ENCODE results near the gene SMTN. TPM values are rescaled to one million over a fixed set of nuclear protein-coding genes. Genes with fewer than 3 reads are reported as not detected.

Gene SMTN
- total RNA-seq, 2 experiments from 2014 or later = 19.2 to 19.8 TPM

DNA sequence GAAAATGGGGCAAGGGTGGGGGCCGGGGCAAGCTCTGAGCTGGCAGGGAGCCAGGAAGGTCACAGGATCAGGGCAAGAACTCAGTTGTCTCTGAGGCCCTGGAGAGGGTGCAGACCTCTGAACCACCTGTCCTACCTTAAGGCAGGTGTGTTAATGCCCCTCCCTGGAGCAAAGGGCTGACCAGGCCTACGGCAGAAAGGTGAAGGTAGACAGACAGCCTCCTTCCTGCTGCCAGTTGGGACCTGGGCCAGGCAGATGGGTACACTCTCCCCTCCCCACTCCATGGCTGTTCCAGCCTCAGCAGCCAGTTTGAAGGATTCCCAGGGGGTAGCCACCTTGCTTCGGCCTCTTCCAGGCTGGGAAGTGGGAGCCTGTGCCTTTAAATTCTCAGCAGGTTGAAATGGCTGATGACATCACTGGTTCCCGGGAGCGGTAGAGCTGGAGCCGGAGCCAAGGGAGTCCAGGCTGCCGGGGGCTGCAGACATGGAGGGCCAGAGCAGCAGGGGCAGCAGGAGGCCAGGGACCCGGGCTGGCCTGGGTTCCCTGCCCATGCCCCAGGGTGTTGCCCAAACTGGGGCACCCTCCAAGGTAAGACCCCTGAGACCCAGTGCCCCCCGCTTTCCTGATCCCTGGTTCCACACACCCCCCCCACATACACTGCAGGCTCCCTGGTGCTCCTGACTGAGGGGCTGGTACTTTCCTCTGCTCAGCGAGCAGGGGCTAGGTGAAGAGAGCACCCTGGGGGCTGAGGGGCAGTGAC, 41.6 kb downstream of the SMTN start, which contains the start of gene INPP5J:
TSS of gene INPP5J (plus strand) at position 435 of the 760 bp plus-strand sequence. CDS start at position 484, 49 bp downstream.
- Mint-ChIP-seq H3K9me3 (no peaks in the 10 kb centered on the region), H3K4me1 (no peaks in the 10 kb centered on the region), H3K27ac (no peak within 1 kb of the TSS), H3K4me3 (no peak within 1 kb of the TSS), H3K36me3 (no peaks in the 10 kb centered on the region), H3K27me3 (peaks cover 5% of the 10 kb centered on the region)
- DNase-seq = no peak

DNA sequence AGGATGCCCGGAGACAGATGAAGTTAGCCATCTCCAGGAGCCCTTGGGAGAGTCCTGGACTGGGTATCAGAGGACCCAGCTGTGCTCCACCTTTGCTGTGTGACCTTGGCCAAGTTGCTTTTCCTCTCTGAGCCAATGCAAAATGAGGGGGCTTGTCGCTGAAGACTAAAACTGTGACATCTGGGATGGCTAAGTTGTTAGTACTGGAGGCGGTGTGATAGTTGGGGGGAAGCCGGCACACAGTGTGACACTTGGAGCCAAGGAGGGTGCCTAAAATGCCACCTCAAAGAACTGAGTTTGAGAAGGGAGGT, 42.1 kb downstream of the SMTN start:
- Mint-ChIP-seq H3K4me1 (no peaks in the 10 kb centered on the region), H3K27ac (no peak overlapping the region), H3K36me3 (no peaks in the 10 kb centered on the region), H3K27me3 (peaks cover 7% of the 10 kb centered on the region), H3K4me3 (no peak overlapping the region), H3K9me3 (no peaks in the 10 kb centered on the region)
- DNase-seq = no peak

DNA sequence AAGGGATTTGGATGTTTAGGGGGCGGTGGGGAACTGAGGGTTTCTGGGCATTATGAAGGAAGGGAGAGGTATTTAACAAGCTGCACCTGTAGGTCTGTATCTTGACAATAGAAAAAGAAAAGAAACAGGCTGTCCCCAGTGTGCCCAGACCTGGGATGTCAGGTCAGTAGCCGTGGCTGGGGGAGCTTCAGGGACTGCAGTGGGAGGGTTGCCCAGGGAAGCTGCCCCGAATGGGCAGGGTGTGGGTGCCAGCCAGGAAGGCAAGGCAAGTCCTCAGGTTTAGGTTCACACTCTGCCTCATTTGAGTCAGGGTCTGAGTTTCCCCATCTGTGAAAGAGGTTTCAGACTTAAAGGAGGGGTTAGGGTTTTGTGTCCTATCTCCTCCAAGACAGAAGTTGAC, 43.2 kb downstream of the SMTN start:
- no peak overlapping the region for H3K4me3 Mint-ChIP-seq
- H3K27ac Mint-ChIP-seq = no peak overlapping the region
- H3K36me3 Mint-ChIP-seq = no peaks in the 10 kb centered on the region
- no peaks in the 10 kb centered on the region for H3K4me1 Mint-ChIP-seq
- H3K9me3 Mint-ChIP-seq = no peaks in the 10 kb centered on the region
- no peak for DNase-seq
- peaks cover 7% of the 10 kb centered on the region for H3K27me3 Mint-ChIP-seq

DNA sequence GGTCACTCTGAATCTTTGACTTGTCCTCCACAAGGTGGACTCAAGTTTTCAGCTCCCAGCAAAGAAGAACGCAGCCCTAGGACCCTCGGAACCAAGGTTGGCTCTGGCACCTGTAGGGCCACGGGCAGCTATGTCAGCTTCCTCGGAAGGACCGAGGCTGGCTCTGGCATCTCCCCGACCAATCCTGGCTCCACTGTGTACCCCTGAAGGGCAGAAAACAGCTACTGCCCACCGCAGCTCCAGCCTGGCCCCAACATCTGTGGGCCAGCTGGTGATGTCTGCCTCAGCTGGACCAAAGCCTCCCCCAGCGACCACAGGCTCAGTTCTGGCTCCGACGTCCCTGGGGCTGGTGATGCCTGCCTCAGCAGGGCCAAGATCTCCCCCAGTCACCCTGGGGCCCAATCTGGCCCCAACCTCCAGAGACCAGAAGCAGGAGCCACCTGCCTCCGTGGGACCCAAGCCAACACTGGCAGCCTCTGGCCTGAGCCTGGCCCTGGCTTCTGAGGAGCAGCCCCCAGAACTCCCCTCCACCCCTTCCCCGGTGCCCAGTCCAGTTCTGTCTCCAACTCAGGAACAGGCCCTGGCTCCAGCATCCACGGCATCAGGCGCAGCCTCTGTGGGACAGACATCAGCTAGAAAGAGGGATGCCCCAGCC, 43.8 kb downstream of the SMTN start:
- Mint-ChIP-seq H3K27ac (no peak overlapping the region), H3K36me3 (no peaks in the 10 kb centered on the region), H3K4me1 (no peaks in the 10 kb centered on the region), H3K4me3 (no peak overlapping the region), H3K9me3 (no peaks in the 10 kb centered on the region), H3K27me3 (peaks cover 7% of the 10 kb centered on the region)
- no peak for DNase-seq

DNA sequence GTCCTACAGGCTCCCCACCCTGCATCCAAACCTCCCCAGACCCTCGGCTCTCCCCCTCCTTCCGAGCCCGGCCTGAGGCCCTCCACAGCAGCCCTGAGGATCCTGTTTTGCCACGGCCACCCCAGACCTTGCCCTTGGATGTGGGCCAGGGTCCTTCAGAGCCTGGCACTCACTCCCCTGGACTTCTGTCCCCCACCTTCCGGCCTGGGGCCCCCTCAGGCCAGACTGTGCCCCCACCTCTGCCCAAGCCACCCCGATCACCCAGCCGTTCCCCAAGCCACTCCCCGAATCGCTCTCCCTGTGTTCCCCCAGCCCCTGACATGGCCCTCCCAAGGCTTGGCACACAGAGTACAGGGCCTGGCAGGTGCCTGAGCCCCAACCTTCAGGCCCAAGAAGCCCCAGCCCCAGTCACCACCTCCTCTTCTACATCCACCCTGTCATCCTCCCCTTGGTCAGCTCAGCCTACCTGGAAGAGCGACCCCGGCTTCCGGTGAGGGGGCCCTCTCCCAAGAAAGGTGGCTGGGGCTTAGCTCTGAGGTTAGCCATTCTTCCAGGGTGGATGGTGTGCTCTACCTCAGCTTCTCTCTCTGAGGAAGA, 44.5 kb downstream of the SMTN start:
- H3K27me3 Mint-ChIP-seq = peaks cover 7% of the 10 kb centered on the region
- H3K4me1 Mint-ChIP-seq = no peaks in the 10 kb centered on the region
- DNase-seq = no peak

DNA sequence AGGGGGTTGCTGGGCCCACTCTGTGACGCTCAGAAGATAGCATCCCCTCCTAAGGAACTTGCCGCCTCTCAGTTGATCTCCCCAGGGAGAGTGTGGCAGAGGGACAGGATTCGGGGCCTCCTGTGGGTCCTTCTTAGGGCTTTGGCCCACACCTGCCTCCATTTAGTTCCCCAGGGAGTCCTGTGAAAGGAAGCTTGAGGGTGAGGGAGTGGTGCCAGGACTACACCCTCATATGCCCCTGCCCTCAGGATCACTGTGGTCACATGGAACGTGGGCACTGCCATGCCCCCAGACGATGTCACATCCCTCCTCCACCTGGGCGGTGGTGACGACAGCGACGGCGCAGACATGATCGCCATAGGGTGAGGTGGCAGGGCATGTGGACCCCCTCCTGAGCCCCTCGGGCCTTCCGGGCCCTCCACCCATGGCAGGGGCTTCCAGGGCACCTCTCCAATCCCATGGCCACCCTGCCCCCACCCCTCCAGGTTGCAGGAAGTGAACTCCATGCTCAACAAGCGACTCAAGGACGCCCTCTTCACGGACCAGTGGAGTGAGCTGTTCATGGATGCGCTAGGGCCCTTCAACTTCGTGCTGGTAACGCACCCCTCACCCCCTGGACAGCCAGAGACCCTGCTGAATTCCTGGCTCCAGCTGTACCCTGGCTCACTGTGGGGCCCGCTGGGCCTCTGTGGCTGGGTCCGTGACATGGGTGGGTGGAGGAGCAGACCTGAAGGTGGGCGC, 45.2 kb downstream of the SMTN start:
- H3K4me1 Mint-ChIP-seq = no peaks in the 10 kb centered on the region
- DNase-seq = no peak
- H3K9me3 Mint-ChIP-seq = no peaks in the 10 kb centered on the region
- peaks cover 7% of the 10 kb centered on the region for H3K27me3 Mint-ChIP-seq
- no peak overlapping the region for H3K27ac Mint-ChIP-seq
- no peak overlapping the region for H3K4me3 Mint-ChIP-seq
- H3K36me3 Mint-ChIP-seq = no peaks in the 10 kb centered on the region

More for the DNA sequence above, 44.5 kb downstream of the SMTN start:
- Mint-ChIP-seq H3K27ac (no peak overlapping the region), H3K4me3 (no peak overlapping the region), H3K9me3 (no peaks in the 10 kb centered on the region), H3K36me3 (no peaks in the 10 kb centered on the region)

DNA sequence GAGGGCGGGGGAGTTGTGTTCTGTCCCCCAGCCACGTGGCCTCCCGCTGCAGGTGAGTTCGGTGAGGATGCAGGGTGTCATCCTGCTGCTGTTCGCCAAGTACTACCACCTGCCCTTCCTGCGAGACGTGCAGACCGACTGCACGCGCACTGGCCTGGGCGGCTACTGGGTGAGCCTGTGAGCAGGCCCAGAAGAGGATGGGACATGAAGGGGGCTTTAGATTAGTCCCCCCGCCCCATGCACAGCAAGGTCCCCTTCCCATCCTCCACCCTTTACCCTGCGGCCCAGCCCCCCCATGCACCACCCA, 45.7 kb downstream of the SMTN start:
- H3K4me1 Mint-ChIP-seq = no peaks in the 10 kb centered on the region
- peaks cover 7% of the 10 kb centered on the region for H3K27me3 Mint-ChIP-seq
- no peak overlapping the region for H3K4me3 Mint-ChIP-seq
- H3K9me3 Mint-ChIP-seq = no peaks in the 10 kb centered on the region
- H3K27ac Mint-ChIP-seq = no peak overlapping the region
- no peak for DNase-seq
- no peaks in the 10 kb centered on the region for H3K36me3 Mint-ChIP-seq

DNA sequence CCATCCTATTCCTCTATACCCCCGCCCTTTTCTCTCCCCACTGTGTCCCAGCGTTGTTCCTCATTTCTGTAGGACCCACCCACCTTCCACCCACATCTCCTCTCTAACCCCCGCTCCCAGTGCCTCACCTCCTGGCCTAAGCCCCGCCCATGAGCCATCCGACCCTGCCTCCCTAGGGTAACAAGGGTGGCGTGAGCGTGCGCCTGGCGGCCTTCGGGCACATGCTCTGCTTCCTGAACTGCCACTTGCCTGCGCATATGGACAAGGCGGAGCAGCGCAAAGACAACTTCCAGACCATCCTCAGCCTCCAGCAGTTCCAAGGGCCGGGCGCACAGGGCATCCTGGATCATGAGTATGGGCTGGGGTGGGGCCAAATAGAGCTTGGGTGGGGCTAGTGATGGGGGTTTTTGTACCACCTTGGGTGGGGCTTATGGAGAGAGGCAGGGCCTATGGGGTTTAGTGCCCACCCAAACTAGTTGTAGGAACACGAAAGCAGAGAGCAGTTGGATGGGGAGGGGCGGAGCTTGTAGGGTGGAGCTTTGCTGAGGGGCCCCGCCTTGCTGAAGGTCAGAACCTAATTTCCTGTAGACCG, 46.2 kb downstream of the SMTN start:
- Mint-ChIP-seq H3K27me3 (peaks cover 7% of the 10 kb centered on the region), H3K4me3 (no peak overlapping the region), H3K4me1 (no peaks in the 10 kb centered on the region), H3K27ac (no peak overlapping the region), H3K9me3 (no peaks in the 10 kb centered on the region), H3K36me3 (no peaks in the 10 kb centered on the region)
- DNase-seq = no peak

DNA sequence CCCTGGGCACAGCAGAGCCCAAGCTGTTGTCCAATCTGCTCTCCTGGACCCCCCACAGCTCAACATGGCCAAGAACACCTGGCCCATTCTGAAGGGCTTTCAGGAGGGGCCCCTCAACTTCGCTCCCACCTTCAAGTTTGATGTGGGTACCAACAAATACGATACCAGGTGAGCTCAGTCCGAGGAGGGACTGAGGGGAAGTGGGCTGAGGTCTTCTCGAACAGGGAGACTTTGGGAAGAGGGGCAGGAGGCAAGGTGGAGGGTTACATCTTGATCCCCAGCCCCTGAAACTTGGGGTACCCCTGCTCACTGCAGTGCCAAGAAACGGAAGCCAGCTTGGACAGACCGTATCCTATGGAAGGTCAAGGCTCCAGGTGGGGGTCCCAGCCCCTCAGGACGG, 47.0 kb downstream of the SMTN start:
- peaks cover 7% of the 10 kb centered on the region for H3K27me3 Mint-ChIP-seq
- no peak overlapping the region for H3K4me3 Mint-ChIP-seq
- H3K27ac Mint-ChIP-seq = no peak overlapping the region
- H3K36me3 Mint-ChIP-seq = no peaks in the 10 kb centered on the region
- H3K9me3 Mint-ChIP-seq = no peaks in the 10 kb centered on the region
- DNase-seq = no peak
- no peaks in the 10 kb centered on the region for H3K4me1 Mint-ChIP-seq

DNA sequence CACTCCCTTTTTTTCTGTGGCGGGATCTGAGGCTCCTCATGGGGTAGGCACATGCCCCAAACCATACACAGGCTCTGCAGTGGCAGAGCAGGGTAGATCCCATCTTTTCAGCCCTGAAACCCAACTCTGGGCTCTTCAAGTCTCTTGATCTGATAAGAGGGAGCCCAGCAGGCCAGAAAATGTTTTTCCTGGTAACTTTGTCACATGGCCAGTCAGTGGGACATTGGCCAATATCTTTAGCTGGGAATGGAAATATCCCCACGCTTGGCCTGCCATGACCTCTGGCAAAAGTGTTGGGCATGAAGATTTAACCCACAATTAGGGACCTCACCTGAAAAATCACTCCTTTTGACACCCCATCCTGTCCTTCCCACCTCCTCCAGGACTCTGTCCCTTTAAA, 49.8 kb downstream of the SMTN start:
- Mint-ChIP-seq H3K4me3 (no peak overlapping the region), H3K27me3 (peaks cover 7% of the 10 kb centered on the region), H3K9me3 (no peaks in the 10 kb centered on the region), H3K36me3 (no peaks in the 10 kb centered on the region), H3K4me1 (no peaks in the 10 kb centered on the region), H3K27ac (no peak overlapping the region)
- no peak for DNase-seq

DNA sequence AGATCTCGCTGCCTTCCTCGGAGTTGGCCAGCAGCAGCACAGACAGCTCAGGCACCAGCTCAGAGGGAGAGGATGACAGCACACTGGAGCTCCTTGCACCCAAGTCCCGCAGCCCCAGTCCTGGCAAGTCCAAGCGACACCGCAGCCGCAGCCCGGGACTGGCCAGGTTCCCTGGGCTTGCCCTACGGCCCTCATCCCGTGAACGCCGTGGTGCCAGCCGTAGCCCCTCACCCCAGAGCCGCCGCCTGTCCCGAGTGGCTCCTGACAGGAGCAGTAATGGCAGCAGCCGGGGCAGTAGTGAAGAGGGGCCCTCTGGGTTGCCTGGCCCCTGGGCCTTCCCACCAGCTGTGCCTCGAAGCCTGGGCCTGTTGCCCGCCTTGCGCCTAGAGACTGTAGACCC, 52.8 kb downstream of the SMTN start:
- no peak overlapping the region for H3K4me3 Mint-ChIP-seq
- H3K9me3 Mint-ChIP-seq = no peaks in the 10 kb centered on the region
- no peaks in the 10 kb centered on the region for H3K36me3 Mint-ChIP-seq
- H3K4me1 Mint-ChIP-seq = no peaks in the 10 kb centered on the region
- no peaks in the 10 kb centered on the region for H3K27me3 Mint-ChIP-seq
- DNase-seq = no peak
- no peak overlapping the region for H3K27ac Mint-ChIP-seq

DNA sequence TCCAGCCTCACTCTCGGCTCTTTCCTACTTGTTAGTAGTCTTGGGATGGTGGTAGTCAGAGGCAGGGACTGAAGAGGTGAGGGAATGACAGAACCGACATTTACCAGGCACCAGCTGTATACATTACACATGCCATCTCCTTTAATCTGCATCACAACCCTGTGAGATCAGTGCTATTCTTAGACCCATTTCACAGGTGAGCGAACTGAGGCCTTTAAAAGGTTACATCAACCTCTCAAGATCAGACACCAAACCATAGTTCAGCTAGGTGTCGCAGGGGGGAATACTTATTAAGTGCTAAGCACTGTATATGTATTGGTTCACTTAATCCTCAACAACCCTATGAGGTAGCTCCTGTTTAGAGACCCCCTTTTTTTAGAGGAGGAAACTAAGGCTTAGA, 53.6 kb downstream of the SMTN start:
- Mint-ChIP-seq H3K9me3 (no peaks in the 10 kb centered on the region), H3K36me3 (no peaks in the 10 kb centered on the region), H3K4me1 (no peaks in the 10 kb centered on the region), H3K4me3 (no peak overlapping the region), H3K27me3 (no peaks in the 10 kb centered on the region), H3K27ac (no peak overlapping the region)
- no peak for DNase-seq

DNA sequence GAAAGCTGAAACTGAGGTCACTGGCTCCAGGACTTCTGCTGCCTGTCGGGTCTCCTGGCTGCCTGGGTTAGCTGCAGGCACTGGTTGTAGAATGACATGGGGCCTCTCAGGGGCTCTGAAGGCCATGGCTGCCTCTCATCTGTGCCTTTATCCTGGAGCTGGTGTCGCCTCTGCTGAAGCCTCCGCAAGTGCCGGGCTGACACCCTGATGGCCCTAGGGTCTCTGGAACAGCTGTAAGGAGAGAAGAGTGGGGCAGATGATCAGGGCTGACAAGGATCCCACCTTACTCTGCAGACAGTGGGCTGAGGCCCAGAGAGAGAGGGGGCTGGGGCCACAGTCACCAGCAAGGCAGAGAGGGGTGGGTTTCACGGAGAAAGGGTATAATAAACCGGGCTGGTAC, 54.6 kb downstream of the SMTN start:
- Mint-ChIP-seq H3K9me3 (no peaks in the 10 kb centered on the region), H3K27me3 (no peaks in the 10 kb centered on the region), H3K36me3 (no peaks in the 10 kb centered on the region), H3K4me3 (no peak overlapping the region), H3K4me1 (no peaks in the 10 kb centered on the region), H3K27ac (no peak overlapping the region)
- DNase-seq = no peak

DNA sequence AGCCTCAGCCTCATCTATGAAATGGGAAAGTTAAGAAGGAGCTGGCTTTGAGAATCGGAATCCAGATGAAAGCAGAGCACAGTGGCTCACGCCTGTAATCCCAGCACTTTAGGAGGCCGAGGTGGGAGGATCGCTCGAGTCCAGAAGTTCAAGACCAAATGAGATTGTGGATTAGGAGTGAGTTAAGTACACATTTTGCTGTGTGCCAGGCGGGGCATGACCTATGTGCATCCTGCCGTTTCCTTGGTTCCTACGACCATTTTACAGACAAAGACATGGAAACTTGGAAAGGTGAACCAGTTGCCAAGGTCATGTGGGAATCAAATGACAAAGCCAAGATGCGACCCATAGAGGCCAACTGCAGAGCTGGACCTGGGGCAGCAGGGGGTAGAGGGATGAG, 55.0 kb downstream of the SMTN start:
- Mint-ChIP-seq H3K36me3 (no peaks in the 10 kb centered on the region), H3K9me3 (no peaks in the 10 kb centered on the region), H3K27ac (no peak overlapping the region), H3K4me1 (no peaks in the 10 kb centered on the region), H3K27me3 (no peaks in the 10 kb centered on the region), H3K4me3 (no peak overlapping the region)
- no peak for DNase-seq

DNA sequence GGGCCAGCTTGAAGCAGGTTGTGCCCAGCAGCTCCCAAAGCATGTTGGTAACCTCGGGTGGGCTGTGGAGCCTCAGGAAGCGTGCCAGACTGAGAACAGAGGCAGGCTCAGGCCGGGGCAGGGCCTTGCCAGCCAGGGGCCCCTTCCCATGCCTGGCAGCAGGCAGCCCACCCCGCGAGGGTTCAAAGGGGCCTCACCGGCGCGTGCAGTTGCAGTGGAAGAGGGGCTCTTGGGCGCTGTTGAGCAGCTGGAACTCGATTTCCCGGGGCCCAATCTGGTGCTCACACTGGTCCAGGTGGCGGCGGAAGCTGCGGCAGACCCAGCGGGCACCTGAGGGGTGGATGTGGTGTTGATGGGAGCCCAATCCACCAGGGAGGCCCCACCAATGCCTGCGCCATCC, 55.6 kb downstream of the SMTN start:
- Mint-ChIP-seq H3K4me1 (no peaks in the 10 kb centered on the region), H3K27me3 (no peaks in the 10 kb centered on the region), H3K36me3 (no peaks in the 10 kb centered on the region), H3K9me3 (no peaks in the 10 kb centered on the region), H3K4me3 (no peak overlapping the region), H3K27ac (no peak overlapping the region)
- DNase-seq = no peak

Data from activated naive CD8-positive, alpha-beta T cell treated with anti-CD3 and anti-CD28 coated beads for 36 hours (primary cell).